ENCODE data around the gene C6orf163.
"Not testable (repeated sequence)": the region's sequence is repeated elsewhere in the genome, so short reads cannot be mapped to it uniquely, and the experiment has no call there.

C6orf163 gene

GRCh38 chr6:87344731-87345130 is at the start of gene C6orf163:
C6orf163 (plus strand) TSS chr6:87344813; CDS start chr6:87345100, 287 bp downstream.
- no peak for DNase-seq

GRCh38 chr6:87297119-87297518 is 47.5 kb upstream of the C6orf163 start:
- peak; percentile 21 for DNase-seq

GRCh38 chr6:87301277-87301676 is 43.3 kb upstream of the C6orf163 start:
- DNase-seq: not testable (repeated sequence)

- DNase-seq: no peak
Measured at GRCh38 chr6:87308970-87309369, 35.6 kb upstream of the C6orf163 start.

DNA sequence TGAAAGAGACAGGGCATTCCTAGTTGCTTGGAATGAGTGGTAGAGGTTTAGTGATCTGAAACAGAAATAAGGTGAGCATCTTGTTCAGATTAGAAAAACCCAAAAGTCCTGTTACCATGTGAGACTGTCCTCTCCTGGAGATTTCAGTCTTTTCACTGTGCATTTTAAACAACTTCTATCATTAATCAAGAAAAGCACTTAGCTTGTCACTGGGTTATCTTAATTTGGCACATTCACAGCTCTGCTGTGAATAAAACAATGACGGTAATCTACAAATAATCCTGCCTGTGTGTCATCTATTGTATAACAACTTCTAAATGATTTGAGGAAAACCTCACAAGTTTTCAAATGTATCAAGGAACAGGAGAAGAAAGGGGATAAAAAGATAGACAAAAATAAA is 31.8 kb upstream of the C6orf163 start:
- DNase-seq: no peak

GRCh38 chr6:87315071-87315470 is 29.5 kb upstream of the C6orf163 start:
- no peak for DNase-seq

DNA sequence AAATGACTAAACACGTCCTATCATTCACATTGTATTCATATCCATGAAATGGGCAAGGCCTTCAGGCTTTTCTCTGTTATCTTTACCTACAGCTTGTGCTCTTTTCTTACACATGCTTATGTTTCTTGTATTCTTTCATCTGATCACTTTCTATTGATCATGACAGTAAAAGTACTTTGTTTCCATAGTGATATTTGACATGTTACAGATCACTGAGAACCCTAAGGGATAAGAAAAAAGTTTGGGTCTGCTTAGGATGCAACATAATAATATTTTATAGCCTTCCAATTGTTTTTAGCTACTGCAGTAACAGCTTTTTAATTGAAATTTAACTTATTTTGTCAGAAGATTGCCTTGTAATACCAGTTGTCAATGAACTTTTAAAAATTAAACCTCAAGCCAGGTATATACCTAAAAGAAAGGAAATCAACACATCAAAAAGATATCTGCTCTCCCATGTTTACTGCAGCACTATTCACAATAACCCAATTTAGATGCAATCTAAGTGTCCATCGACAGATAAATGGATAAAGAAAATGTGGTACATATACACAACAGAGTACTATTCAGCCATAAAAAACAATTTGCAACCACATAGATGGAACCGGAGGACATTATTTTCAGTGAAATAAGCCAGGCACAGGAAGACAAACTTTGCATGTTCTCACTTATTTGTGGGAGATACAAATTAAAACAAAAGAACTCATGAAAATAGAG is 25.2 kb upstream of the C6orf163 start:
- no peak for DNase-seq

DNA sequence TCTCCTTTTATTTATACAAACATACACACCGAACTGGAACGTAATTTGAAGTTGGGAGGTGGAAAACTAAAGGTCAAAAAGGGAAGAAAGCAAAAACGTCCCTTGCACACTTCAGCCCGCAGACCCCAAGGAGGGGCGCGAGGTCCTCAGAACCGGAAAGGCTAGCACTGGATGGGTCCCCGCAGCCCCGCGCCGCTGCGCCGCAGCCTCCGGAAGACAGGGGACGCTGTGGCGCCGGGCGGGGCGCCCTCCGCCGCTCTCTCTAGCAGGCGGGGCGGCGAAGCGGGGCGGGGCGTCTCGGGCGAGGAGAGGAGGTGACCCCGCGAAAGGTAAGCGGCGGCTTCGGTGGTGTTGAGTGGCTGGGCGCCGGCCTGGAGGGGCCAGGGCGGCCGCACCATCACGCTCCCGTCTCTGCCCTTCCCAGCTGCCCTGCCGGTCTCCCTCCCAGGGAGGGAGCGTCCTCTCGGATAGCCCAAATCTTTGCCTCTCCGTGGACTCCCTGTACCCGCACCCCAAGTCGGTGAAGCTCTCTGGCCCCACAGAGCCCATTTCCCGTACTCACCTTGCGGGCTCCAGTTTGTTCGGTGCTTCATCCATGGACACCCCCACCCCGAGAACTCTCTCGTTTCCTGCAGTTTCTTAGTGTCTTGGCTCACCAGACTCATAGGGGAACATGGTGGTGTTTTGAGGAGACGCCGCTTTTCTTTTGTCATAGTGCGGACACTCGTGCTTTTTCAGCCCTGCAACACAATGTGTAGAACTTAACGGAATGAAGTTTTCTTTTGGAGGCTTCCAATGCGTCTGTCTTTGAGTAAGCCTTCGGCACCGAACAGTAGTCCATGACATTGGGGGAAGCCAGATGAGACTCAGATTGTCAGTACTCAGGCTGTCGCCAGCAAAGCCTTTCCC is 22.1 kb upstream of the C6orf163 start, which contains the start of gene SMIM8:
TSS of gene SMIM8 (plus strand) at position 285 of the 909 bp plus-strand sequence. CDS start 14,444 bp downstream, outside the sequence.
- peak; percentile 74 for DNase-seq

- DNase-seq: not testable (repeated sequence)
Measured at GRCh38 chr6:87323880-87324279, 20.7 kb upstream of the C6orf163 start.

DNA sequence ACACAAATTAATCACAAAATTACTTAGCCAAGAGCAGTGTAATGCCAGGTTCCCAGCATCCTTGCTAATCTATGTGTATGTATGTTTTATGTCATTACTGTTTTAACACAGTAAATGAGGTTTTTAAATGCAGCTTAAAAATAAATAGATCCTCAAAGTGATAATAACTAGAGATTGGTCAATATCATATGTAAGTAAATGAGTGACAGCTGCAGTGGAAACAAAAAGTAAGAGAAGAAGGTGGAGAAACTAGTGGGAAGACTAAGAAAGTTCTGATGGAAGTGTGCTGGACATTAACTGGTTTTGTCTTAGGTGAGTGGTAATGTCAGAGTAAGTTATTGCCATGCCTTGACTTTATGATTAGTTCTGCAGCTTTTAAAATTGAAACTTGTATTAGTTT is 13.7 kb upstream of the C6orf163 start:
- DNase-seq: no peak

DNA sequence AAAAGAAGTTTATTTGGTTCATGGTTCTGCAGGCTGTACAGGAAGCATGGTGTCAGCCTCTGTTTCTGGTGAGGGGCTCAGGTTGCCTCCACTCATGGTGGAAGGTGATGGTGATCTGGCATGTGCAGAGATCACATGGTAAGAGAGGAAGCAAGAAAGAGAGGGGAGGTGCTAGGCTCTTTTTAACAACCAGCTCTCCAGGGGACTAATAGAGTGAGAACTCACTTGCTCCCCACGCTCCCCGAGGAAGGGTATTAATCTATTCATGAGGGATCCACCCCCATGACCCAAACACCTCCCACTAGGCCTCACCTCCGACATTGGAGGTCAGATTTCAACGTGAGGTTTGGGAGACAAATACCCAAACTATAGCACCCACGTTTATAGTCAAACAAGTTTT is 11.6 kb upstream of the C6orf163 start:
- no peak for DNase-seq

DNA sequence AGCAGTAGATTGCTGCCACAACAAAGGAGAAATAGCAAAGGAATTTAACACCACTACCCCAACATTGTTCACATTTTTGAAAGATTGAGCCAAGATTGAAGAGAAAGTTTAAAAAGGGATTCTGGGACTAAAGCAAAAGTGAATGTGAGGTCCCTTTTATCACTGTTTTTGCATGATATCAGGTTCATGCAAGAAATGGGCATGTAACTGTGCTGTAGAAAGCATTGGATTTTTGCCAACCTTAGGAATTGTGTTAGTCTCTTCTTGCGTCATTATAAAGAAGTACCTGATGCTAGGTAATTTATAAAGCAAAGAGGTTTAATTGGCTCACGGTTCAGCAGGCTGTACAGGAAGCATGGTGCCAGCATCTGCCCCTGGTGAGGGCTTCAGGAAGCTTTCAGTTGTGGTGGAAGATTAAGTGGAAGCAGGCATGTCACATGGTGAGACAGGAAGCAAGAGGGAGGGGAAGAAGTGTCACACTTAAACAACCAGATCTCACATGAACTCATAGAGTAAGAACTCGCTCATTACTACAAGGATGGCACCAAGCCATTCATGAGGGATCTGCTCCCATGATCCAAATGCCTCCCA is 10.9 kb upstream of the C6orf163 start:
- DNase-seq: peak; percentile 21

GRCh38 chr6:87334683-87335082 is 9.9 kb upstream of the C6orf163 start:
- DNase-seq: peak; percentile 17

DNA sequence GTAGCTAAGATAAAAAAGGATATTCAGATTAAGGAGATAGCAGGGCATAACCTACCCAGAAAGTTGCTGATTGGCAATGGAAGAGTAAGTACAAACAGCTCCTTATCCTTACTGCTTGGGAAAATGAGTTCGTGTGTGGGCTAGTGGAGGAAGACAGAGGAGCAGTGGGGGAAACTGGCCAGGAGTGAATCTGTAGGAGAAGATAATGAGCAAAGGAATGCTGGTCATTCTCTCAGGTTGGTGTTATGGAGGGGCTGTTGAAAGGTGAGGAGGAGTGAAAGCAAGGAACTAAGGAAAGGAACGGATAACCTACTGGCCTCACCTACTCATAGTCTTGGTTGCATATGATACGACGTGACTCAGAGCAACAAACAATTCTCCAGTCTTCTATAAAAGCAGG is 8.2 kb upstream of the C6orf163 start:
- no peak for DNase-seq

DNA sequence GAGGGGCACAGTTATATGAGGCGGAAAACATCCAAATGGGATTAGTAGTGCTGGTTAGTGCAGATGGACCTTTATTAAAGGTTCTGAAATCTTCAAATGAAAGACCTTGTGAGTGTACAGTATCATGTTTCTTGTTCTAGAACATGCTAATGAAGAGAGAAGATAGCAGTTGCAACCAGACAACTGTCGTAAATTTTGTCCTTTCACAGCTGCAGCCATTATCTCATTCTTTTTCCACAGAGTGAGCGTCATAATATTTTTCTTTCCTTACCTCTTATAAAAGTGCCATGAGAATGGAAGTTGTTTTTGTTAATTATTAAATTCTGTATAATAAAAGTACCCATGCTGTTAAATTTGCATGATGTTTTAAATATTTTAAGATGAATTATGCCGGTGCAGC is 4.4 kb upstream of the C6orf163 start:
- no peak for DNase-seq

GRCh38 chr6:87341158-87341557 is 3.5 kb upstream of the C6orf163 start:
- DNase-seq: no peak

GRCh38 chr6:87341899-87342298 is 2.7 kb upstream of the C6orf163 start:
- no peak for DNase-seq

DNA sequence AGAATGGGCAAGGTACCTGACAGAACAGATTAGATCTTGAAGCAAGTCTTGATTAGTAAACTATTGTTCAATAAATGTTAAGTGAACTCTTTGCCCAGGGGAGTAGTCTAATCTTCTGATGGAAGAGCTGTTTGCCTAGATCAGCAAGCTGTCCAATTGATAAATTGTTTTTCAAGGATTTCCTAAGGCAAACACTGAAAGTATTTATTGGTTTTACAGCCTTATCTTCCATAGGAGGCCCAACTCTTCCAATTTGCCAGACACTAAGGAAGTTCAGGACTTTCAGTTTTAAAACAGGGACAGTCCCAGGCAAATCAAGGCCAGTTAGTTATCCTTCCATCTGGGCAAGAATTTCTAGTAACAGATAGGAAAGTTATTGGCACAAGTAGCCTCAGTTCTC is 1.8 kb upstream of the C6orf163 start:
- no peak for DNase-seq

- DNase-seq: no peak
Measured at GRCh38 chr6:87346700-87347099, 2.1 kb downstream of the C6orf163 start.

- no peak for DNase-seq
Measured at GRCh38 chr6:87349896-87350295, 5.3 kb downstream of the C6orf163 start.

DNA sequence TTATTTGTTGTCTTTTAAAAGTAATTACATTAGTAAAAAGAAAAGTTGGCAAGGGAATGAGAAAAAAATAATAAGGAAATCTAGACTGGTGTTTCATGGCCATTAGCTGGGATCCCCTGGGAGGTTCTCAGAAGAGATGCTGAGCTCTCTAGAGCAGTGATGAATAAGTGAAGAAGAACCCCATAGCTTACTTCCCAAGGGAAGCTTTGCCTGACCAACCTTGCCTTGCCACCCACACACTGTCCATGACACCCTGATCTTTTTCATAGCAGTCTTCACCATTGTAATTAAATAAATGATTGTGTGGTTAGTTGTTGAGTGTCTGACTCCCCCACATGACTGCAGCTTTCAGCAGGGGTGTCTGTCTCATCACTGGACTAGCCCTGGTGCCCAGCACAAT is 5.9 kb downstream of the C6orf163 start:
- DNase-seq: no peak

DNA sequence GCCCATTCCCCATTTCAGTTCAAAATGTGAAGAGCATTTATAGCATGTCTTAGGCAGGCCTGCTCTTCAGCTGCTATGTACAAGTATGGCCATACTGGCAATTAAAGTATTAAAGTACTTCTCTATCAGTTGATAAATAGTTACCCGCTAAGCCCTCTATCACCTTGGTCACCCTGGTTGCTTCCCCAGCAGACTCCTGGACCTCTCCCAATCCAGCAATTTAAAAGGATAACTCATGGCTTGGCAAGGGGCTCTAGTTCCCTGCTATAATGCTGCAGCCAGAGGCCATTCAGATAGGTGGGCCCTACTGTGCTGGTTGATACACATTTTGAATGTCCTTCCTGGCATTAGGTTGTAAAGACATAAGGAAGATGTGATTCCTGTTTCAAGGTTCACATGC is 7.0 kb downstream of the C6orf163 start:
- DNase-seq: no peak

DNA sequence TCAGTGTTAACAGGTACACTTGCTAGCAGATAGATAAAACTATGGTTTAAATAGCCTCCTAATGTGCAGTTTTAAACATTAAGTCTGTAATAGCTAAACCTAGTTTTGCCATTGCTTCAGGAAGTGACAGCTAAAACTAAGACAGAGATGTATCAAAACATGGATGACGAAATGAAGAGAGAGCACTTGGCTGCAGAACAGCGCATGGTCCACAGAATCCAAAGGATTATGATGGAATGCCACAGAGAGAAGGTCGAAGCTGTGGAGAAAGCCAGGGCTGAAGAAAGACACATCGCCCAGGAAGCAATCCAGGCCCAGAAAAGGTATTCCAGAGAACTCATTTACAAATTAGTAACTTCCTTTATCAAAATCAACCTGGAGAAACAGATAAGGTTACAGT is 11.6 kb downstream of the C6orf163 start:
- no peak for DNase-seq
